ENCODE data around the gene LRRFIP1.

- TF ChIP-seq, protein P1, sequence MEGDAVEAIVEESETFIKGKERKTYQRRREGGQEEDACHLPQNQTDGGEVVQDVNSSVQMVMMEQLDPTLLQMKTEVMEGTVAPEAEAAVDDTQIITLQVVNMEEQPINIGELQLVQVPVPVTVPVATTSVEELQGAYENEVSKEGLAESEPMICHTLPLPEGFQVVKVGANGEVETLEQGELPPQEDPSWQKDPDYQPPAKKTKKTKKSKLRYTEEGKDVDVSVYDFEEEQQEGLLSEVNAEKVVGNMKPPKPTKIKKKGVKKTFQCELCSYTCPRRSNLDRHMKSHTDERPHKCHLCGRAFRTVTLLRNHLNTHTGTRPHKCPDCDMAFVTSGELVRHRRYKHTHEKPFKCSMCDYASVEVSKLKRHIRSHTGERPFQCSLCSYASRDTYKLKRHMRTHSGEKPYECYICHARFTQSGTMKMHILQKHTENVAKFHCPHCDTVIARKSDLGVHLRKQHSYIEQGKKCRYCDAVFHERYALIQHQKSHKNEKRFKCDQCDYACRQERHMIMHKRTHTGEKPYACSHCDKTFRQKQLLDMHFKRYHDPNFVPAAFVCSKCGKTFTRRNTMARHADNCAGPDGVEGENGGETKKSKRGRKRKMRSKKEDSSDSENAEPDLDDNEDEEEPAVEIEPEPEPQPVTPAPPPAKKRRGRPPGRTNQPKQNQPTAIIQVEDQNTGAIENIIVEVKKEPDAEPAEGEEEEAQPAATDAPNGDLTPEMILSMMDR (IDR thresholded peaks at IDR 0.05): no peak
- TF ChIP-seq EP300 (IDR thresholded peaks at IDR 0.05) (no peak), POLR2A (IDR thresholded peaks at IDR 0.05) (no peak)
Measured at GRCh38 chr2:237603049-237603717, 24.2 kb upstream of the LRRFIP1 start.

All from ovary (tissue), 3 donors.